OCI-LY7 (cell line): Measurements from ENCODE around the gene MAP1S. TPM values are rescaled to one million over a fixed set of nuclear protein-coding genes. Genes with fewer than 3 reads are reported as not detected.

ENCODE experiments used
- BruUV-seq: library from RNA; stranded (reverse); fragments of 400-500 nt; replicated peaks from 2 replicates; lab custom pipeline; 2021; lab: Mats Ljungman, UMichigan
- CTCF ChIA-PET: fragments of 300-600 bp; sonication (Branson Sonifier 250); formaldehyde crosslinking; loops from one replicate; lab custom pipeline; 2022; ENCODE audit warnings: antibody characterized with exemption; ENCODE audit not compliant: unreplicated experiment; lab: Charles Lee
- POLR2A ChIA-PET: fragments of 300-600 bp; sonication (Branson Sonifier 250); formaldehyde crosslinking; loops from one replicate; lab custom pipeline; 2022; ENCODE audit warnings: antibody characterized with exemption; lab: Charles Lee
- DNase-seq: peaks from one replicate; pipeline ENCODE4 v3.0.0-alpha.2; 2015; ENCODE audit warnings: low spot score
- H2AFZ ChIP-seq: fragments of 200-600 bp; sonication (generic), shearing (Covaris generic); 2 replicates; pipeline ENCODE4 v1.6.1; 2014; ENCODE audit warnings: mild to moderate bottlenecking, antibody characterized with exemption, low read length, moderate library complexity
- H3K27ac ChIP-seq: fragments of 200-600 bp; sonication (generic); 2 replicates; pipeline ENCODE4 v1.5.1; 2014; ENCODE audit warnings: mixed run types, low read depth, mild to moderate bottlenecking, moderate library complexity, low read length, inconsistent platforms; ENCODE audit not compliant: poor library complexity, severe bottlenecking
- H3K36me3 ChIP-seq: fragments of 200-600 bp; sonication (generic); 2 replicates; pipeline ENCODE4 v1.6.1; 2014; ENCODE audit warnings: mild to moderate bottlenecking, antibody characterized with exemption, low read length, moderate library complexity, mixed read lengths; ENCODE audit not compliant: insufficient read depth
- H3K4me1 ChIP-seq: fragments of 200-600 bp; sonication (generic); 2 replicates; pipeline ENCODE4 v1.5.1; 2014; ENCODE audit warnings: mild to moderate bottlenecking, low read length; ENCODE audit not compliant: insufficient read depth, poor library complexity, severe bottlenecking
- H3K4me2 ChIP-seq: fragments of 200-600 bp; sonication (generic); 2 replicates; pipeline ENCODE4 v1.6.1; 2014; ENCODE audit warnings: mild to moderate bottlenecking, low read length
- H3K4me3 ChIP-seq: fragments of 200-600 bp; sonication (generic); 2 replicates; pipeline ENCODE4 v1.5.1; 2014; ENCODE audit warnings: mild to moderate bottlenecking, low read depth, low read length; ENCODE audit not compliant: poor library complexity, severe bottlenecking
- H3K79me2 ChIP-seq: fragments of 200-600 bp; sonication (generic); 2 replicates; pipeline ENCODE4 v1.6.1; 2016; ENCODE audit warnings: low read depth, mild to moderate bottlenecking, low read length, moderate library complexity, mixed read lengths; ENCODE audit not compliant: insufficient read depth
- H3K9me2 ChIP-seq: fragments of 200-600 bp; sonication (generic); 2 replicates; pipeline ENCODE4 v1.6.1; 2016; ENCODE audit warnings: mild to moderate bottlenecking, low read length, mixed read lengths; ENCODE audit not compliant: insufficient read depth
- H3K9me3 ChIP-seq: fragments of 200-600 bp; sonication (generic); 2 replicates; pipeline ENCODE4 v1.6.1; 2014; ENCODE audit warnings: mild to moderate bottlenecking, mixed run types, low read length, mixed read lengths
- H4K20me1 ChIP-seq: fragments of 200-600 bp; sonication (generic); 2 replicates; pipeline ENCODE4 v1.6.1; 2014; ENCODE audit warnings: mild to moderate bottlenecking, antibody characterized with exemption, low read length, moderate library complexity, mixed read lengths; ENCODE audit not compliant: insufficient read depth
- EZH2phosphoT487 ChIP-seq: fragments of 200-600 bp; sonication (generic); IDR thresholded peaks from 2 replicates; pipeline ENCODE4 v1.6.1; 2018; ENCODE audit warnings: low read depth, borderline replicate concordance, mild to moderate bottlenecking, mixed run types, antibody characterized with exemption, low read length, moderate library complexity, mixed read lengths
- intact Hi-C: fragments of 100-400 bp; cut with micrococcal nuclease; formaldehyde crosslinking; loops from one replicate; pipeline ENCODE4 v1.10.0; 2022; ENCODE audit not compliant: unreplicated experiment
- total RNA-seq, 2 experiments: library from RNA; depleted of rRNA in 1 of 2; stranded (reverse); fragments of >200 nt in 1 of 2; shearing (Covaris generic) in 1 of 2; gene quantifications; 2 replicates each; pipeline ENCODE4 v1.2.3, GENCODE V29; 2014 to 2022
- TF ChIP-seq, protein P1 (sequence below): fragments of 200-600 bp; sonication (generic); conservative IDR thresholded peaks from 2 replicates; pipeline ENCODE4 v1.5.1; 2014; ENCODE audit warnings: mild to moderate bottlenecking, antibody characterized with exemption, low read length, moderate library complexity, mixed read lengths

Gene MAP1S
- total RNA-seq, 2 experiments from 2014 or later = 31.6 to 53.1 TPM

DNA sequence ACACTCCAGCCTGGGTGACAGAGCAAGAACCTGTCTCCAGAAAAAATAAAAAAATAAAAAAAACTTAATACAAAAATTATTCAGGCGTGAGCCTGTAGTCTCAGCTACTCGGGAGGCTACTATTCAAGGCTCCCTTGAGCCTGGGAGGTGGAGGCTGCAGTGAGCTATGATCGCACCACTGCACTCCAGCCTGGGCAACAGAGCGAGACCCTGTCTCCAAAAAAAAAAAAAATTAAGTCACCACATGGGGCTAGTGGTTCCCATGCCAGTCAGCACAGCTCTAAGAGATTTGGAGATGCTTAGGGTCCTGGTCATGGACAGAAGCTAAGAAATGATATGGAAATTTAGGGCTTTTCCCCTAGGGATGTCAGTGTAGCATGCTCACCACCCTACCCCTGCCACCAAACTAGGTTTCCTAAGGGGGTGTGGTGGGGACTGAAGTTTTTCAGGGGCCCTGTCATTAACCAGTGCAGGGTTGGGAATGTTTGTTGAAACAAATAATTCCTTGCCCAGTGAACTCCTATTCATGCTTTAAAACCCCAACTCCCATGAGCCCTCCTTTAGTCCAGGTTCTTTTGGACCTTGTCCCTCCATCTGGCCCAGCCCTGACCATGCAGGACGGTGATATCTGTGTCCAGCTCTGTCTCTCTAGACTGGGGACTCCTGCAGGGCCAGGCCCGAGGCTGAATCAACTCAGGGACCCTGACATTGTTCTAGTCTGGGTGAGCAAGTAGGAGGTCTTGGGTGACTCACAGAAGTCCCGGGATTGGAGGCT, 33.8 kb downstream of the MAP1S start:
- TF ChIP-seq, protein P1, sequence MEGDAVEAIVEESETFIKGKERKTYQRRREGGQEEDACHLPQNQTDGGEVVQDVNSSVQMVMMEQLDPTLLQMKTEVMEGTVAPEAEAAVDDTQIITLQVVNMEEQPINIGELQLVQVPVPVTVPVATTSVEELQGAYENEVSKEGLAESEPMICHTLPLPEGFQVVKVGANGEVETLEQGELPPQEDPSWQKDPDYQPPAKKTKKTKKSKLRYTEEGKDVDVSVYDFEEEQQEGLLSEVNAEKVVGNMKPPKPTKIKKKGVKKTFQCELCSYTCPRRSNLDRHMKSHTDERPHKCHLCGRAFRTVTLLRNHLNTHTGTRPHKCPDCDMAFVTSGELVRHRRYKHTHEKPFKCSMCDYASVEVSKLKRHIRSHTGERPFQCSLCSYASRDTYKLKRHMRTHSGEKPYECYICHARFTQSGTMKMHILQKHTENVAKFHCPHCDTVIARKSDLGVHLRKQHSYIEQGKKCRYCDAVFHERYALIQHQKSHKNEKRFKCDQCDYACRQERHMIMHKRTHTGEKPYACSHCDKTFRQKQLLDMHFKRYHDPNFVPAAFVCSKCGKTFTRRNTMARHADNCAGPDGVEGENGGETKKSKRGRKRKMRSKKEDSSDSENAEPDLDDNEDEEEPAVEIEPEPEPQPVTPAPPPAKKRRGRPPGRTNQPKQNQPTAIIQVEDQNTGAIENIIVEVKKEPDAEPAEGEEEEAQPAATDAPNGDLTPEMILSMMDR = no peak
- no peak for TF ChIP-seq EZH2phosphoT487
- DNase-seq = peak; percentile 45
- Histone ChIP-seq H3K79me2 (peaks cover 54% of the 10 kb centered on the region), H3K4me2 (peak overlapping the region; percentile 82), H3K27ac (peak overlapping the region; percentile 93), H3K4me1 (peaks cover 72% of the 10 kb centered on the region), H3K4me3 (peak overlapping the region; percentile 74), H4K20me1 (no peaks in the 10 kb centered on the region), H3K36me3 (peaks cover 42% of the 10 kb centered on the region), H2AFZ (no peak overlapping the region), H3K9me2 (no peaks in the 10 kb centered on the region), H3K9me3 (no peaks in the 10 kb centered on the region)
- no TSS peak for BruUV-seq
- intact Hi-C loops = loop anchor here (5.0 to 10.0 kb wide), 3 partner anchors 228 to 446 kb away; partner anchors contain the start of genes DDA1, MAST3 and MRPL34
- ChIA-PET CTCF (interaction anchor here (0.7 to 1.9 kb wide), 4 partner anchors 14 to 46 kb away, joined by 3 to 7 read pairs (median 4); no protein-coding TSS in a partner anchor), POLR2A (interaction anchor here (0.6 to 2.6 kb wide), 10 partner anchors 11 to 579 kb away, joined by 3 to 14 read pairs (median 3); partner anchors contain the start of gene JAK3)

DNA sequence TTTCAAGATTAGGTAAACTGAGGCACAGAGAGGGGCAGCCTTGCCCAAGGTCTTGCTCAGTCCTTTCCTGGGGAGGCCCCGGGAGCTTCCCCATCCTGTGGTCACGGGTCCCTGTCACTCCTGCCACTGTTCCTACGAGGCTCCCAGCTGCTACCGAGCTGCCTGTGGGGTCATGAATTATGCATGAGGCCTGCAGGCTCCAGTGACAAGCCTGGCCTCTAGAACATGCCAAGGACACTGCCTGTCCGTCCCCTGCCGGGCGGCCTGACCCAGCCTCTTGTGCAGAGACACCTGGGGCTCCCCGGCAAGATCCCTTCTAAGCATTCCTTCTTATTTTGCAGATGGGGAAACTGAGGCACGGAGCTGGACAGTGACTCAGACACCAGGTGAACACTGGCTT, 34.7 kb downstream of the MAP1S start:
- Histone ChIP-seq H4K20me1 (no peaks in the 10 kb centered on the region), H3K79me2 (peaks cover 45% of the 10 kb centered on the region), H3K9me3 (no peaks in the 10 kb centered on the region), H3K4me3 (peak overlapping the region; percentile 54), H3K9me2 (no peaks in the 10 kb centered on the region), H2AFZ (no peak overlapping the region), H3K4me1 (peaks cover 64% of the 10 kb centered on the region), H3K27ac (peak overlapping the region; percentile 93), H3K4me2 (peak overlapping the region; percentile 80), H3K36me3 (peaks cover 52% of the 10 kb centered on the region)
- ChIA-PET POLR2A (interaction anchor here (0.6 to 1.3 kb wide), 3 partner anchors 13 to 65 kb away, joined by 3 to 7 read pairs (median 3); no protein-coding TSS in a partner anchor), CTCF (interaction anchor here (0.7 to 1.9 kb wide), 7 partner anchors 13 to 258 kb away, joined by 3 to 7 read pairs (median 4); no protein-coding TSS in a partner anchor)
- DNase-seq = peak; percentile 38
- intact Hi-C loops = loop anchor here (2.0 to 10.0 kb wide), 4 partner anchors 15 to 447 kb away; partner anchors contain the start of genes DDA1, MAST3 and MRPL34
- TF ChIP-seq EZH2phosphoT487 = no peak
- TF ChIP-seq, protein P1 = no peak
- no TSS peak for BruUV-seq
